Liver (tissue), 9 donors: ENCODE results near the gene ATP5PD. TPM values are rescaled to one million over a fixed set of nuclear protein-coding genes. Genes with fewer than 3 reads are reported as not detected.

Source experiments
- DNase-seq: peaks from one replicate; pipeline ENCODE4 v3.0.0-alpha.2; 2017; ENCODE audit warnings: low spot score
- H3K27ac ChIP-seq, 2 donors: one replicate each; pipeline ENCODE4 v1.7.0; 2013; ENCODE audit warnings: inconsistent platforms in 2 of 2, low read length in 2 of 2, control low read depth in 1 of 2, low read depth in 1 of 2, mild to moderate bottlenecking in 1 of 2
- H3K27me3 ChIP-seq, 4 donors: one replicate each; pipeline versions ENCODE4 v1.6.1 to v1.7.0; 2013; ENCODE audit warnings: low read length in 3 of 4, inconsistent platforms in 1 of 4, mild to moderate bottlenecking in 1 of 4, moderate library complexity in 1 of 4; ENCODE audit not compliant: control insufficient read depth in 4 of 4, insufficient read depth in 4 of 4
- H3K36me3 ChIP-seq, 4 donors: one replicate each; pipeline versions ENCODE4 v1.6.1 to v1.7.0; 2013; ENCODE audit warnings: low read length in 3 of 4, mild to moderate bottlenecking in 3 of 4, low read depth in 1 of 4, moderate library complexity in 1 of 4; ENCODE audit not compliant: control insufficient read depth in 4 of 4, insufficient read depth in 3 of 4
- H3K4me1 ChIP-seq, 4 donors: one replicate each; pipeline versions ENCODE4 v1.6.1 to v1.7.0; 2013; ENCODE audit warnings: low read length in 3 of 4, mild to moderate bottlenecking in 3 of 4, moderate library complexity in 1 of 4; ENCODE audit not compliant: control insufficient read depth in 4 of 4, insufficient read depth in 4 of 4
- H3K4me3 ChIP-seq, 3 donors: one replicate each; pipeline versions ENCODE4 v1.6.1 to v1.7.0; 2013; ENCODE audit warnings: low read length in 3 of 3, control low read depth in 1 of 3, low read depth in 1 of 3, mild to moderate bottlenecking in 1 of 3
- H3K9ac ChIP-seq, 2 donors: one replicate each; pipeline ENCODE4 v1.7.0; 2013; ENCODE audit warnings: low read length in 2 of 2, mild to moderate bottlenecking in 2 of 2, moderate library complexity in 2 of 2, control low read depth in 1 of 2, low read depth in 1 of 2
- H3K9me3 ChIP-seq, 4 donors: one replicate each; pipeline versions ENCODE4 v1.6.1 to v1.7.0; 2013; ENCODE audit warnings: low read length in 3 of 4; ENCODE audit not compliant: control insufficient read depth in 4 of 4
- FOXA1 ChIP-seq: IDR thresholded peaks from 2 replicates; pipeline ENCODE4 v1.6.1; 2016; ENCODE audit warnings: antibody characterized with exemption
- HNF4A ChIP-seq, 2 donors: conservative IDR thresholded peaks; 2 replicates each; pipeline ENCODE4 v1.6.1; 2016; ENCODE audit warnings: antibody characterized with exemption in 2 of 2, mild to moderate bottlenecking in 2 of 2
- JUND ChIP-seq, 2 donors: IDR thresholded peaks; 2 replicates each; pipeline ENCODE4 v1.6.1; 2016; ENCODE audit warnings: antibody characterized with exemption in 2 of 2
- NR2F2 ChIP-seq: IDR thresholded peaks from 2 replicates; pipeline ENCODE4 v1.6.1; 2016; ENCODE audit warnings: antibody characterized with exemption
- RAD21 ChIP-seq, 2 donors: IDR thresholded peaks; 2 replicates each; pipeline ENCODE4 v1.6.1; 2016; ENCODE audit warnings: antibody characterized with exemption in 2 of 2, mild to moderate bottlenecking in 2 of 2
- RXRA ChIP-seq, 2 donors: IDR thresholded peaks; 2 replicates each; pipeline ENCODE4 v1.6.1; 2017 to 2018; ENCODE audit warnings: antibody characterized with exemption in 2 of 2, mild to moderate bottlenecking in 1 of 2
- YY1 ChIP-seq: IDR thresholded peaks from 2 replicates; pipeline ENCODE4 v1.6.1; 2016; ENCODE audit warnings: antibody characterized with exemption, mild to moderate bottlenecking
- WGBS: extraction: QIAGEN DNeasy Blood & Tissue Kit; methylation state at CpG from one replicate; pipeline ENCODE4 v1.1.7; 2013; 5-methylcytosine and 5-hydroxymethylcytosine counted together
- polyA plus RNA-seq, 2 donors: library from polyadenylated mRNA; stranded (reverse) in 1 of 2; unstranded in 1 of 2; fragments of 200-250 nt in 1 of 2; fragments of >200 nt in 1 of 2; fragmentation: Nextera tagmentation in 1 of 2; extraction: Ambion mirVana in 1 of 2; gene quantifications; one replicate each; pipeline versions ENCODE4 v1.2.1 to v1.2.3, GENCODE V29; 2013 to 2015
- total RNA-seq, 2 donors: library from RNA; depleted of rRNA; stranded (reverse); fragments of >200 nt; gene quantifications; one replicate each; pipeline ENCODE4 v1.2.3, GENCODE V29; 2014
- TF ChIP-seq, protein P1 (sequence below): IDR thresholded peaks from 2 replicates; pipeline ENCODE4 v1.6.1; 2016; ENCODE audit warnings: antibody characterized with exemption, mild to moderate bottlenecking
- TF ChIP-seq, protein P2 (sequence below): fragments of 150-350 bp; IDR thresholded peaks from 2 replicates; pipeline ENCODE4 v1.5.1; 2017; ENCODE audit warnings: improper control_type of control experiment, low read depth, low read length; ENCODE audit not compliant: missing input control
- TF ChIP-seq, protein P3 (sequence below): IDR thresholded peaks from 2 replicates; pipeline ENCODE4 v1.6.1; 2016; ENCODE audit warnings: antibody characterized with exemption
- donor health status: healthy.
- donor health status: healthy.
- donor health status: healthy.
- donor health status: healthy.
- donor health status: healthy.

Gene ATP5PD
- total and polyA plus RNA-seq, 4 donors = 102 to 378 (median 184) TPM

DNA sequence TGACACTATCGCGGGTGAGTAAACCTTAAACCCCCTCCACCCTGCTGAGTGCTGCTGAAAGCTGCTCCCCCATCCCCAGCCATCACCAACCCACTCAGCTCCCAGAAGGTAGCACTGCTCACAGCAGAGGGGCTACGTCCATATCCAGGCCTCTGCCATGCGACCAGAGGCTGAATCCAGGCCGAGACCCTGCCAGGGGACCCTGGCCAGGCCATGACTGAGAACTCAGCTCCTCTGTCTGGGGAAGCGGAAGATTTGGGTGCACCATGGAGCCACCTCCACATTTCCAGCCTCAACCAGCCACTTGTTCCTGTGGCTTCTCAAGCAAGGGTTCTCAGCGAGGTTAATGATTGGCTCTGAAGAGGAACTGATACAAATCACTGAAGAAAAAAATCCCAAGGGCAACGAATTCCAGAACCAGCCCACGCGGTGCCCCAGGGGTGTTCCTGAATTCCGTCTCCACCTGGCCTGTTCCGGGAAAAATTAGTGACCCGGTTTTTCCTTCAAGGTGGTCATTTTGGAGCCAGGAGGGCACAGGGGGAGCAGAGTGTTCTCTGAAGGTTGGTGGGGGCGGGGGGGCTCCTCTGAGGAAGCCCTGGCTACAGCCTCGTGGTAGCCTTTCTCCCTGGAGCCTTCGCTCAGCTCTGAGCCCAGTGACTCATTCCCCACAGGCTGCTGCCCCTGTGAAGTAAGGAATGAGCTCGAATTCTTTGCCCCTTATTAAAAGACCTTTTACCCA, 31.7 kb upstream of the ATP5PD start (continued):
- TF ChIP-seq, protein P1, sequence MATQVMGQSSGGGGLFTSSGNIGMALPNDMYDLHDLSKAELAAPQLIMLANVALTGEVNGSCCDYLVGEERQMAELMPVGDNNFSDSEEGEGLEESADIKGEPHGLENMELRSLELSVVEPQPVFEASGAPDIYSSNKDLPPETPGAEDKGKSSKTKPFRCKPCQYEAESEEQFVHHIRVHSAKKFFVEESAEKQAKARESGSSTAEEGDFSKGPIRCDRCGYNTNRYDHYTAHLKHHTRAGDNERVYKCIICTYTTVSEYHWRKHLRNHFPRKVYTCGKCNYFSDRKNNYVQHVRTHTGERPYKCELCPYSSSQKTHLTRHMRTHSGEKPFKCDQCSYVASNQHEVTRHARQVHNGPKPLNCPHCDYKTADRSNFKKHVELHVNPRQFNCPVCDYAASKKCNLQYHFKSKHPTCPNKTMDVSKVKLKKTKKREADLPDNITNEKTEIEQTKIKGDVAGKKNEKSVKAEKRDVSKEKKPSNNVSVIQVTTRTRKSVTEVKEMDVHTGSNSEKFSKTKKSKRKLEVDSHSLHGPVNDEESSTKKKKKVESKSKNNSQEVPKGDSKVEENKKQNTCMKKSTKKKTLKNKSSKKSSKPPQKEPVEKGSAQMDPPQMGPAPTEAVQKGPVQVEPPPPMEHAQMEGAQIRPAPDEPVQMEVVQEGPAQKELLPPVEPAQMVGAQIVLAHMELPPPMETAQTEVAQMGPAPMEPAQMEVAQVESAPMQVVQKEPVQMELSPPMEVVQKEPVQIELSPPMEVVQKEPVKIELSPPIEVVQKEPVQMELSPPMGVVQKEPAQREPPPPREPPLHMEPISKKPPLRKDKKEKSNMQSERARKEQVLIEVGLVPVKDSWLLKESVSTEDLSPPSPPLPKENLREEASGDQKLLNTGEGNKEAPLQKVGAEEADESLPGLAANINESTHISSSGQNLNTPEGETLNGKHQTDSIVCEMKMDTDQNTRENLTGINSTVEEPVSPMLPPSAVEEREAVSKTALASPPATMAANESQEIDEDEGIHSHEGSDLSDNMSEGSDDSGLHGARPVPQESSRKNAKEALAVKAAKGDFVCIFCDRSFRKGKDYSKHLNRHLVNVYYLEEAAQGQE = no peak
- TF ChIP-seq FOXA1 (no peak), JUND (IDR thresholded peaks at IDR 0.05) (no peak)

DNA sequence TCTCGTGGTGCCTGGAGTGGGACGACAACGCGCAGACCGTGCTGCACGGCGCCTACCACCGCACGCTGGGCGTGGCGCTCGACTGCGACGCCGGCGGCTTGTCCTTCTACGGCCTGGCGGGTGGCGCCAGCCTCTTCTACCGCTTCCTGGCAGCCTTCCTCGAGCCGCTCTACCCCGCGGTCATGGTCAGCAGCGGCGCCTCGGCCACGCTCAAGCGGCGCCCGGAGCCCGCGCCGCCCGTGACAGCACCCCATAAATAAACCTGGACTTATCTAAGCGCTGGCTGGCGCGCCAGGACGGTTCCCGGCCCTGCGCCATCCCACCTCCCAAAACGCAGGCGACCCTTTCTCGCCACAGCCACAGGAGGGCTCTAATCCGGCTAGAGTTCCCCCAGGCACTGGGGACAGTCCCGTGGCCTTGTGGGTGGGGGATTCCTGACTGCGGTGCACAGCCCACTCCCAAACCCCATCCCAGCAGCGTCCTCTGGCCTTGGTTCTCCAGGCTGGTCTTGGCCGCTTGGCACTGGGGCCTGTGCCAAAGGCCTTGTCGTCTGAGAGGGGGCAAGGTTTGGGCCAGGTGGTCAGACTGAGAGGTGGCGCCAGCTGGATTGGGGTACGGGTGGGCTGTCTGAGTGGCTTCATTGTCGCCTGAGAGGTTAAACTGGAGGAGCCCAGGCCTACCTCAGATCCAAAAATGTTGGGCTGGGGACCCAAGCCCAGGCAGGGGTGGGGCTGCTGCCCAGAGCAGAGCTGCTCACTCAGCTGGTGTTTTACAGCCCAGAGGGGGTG, 30.9 kb upstream of the ATP5PD start:
- Histone ChIP-seq H3K4me1 (peaks cover 3 to 48% (median 40%) of the 10 kb centered on the region in 4 donors), H3K27me3 (no peaks in the 10 kb centered on the region), H3K27ac (peak overlapping the region; percentile 90 to 92), H3K9ac (peak overlapping the region in 1 of 2 donors; percentile 45), H3K4me3 (peak overlapping the region; percentile 36 to 60 (median 59)), H3K36me3 (no peaks in the 10 kb centered on the region), H3K9me3 (no peaks in the 10 kb centered on the region)
- TF ChIP-seq HNF4A (conservative IDR thresholded peaks at IDR 0.05) (no peak), RAD21 (IDR thresholded peaks at IDR 0.05) (peak in 1 of 2 donors; percentile 11), RXRA (IDR thresholded peaks at IDR 0.05) (no peak), FOXA1 (no peak), JUND (IDR thresholded peaks at IDR 0.05) (peak in 1 of 2 donors; percentile 4), YY1 (peak; percentile 36), NR2F2 (no peak)
- TF ChIP-seq, protein P2, sequence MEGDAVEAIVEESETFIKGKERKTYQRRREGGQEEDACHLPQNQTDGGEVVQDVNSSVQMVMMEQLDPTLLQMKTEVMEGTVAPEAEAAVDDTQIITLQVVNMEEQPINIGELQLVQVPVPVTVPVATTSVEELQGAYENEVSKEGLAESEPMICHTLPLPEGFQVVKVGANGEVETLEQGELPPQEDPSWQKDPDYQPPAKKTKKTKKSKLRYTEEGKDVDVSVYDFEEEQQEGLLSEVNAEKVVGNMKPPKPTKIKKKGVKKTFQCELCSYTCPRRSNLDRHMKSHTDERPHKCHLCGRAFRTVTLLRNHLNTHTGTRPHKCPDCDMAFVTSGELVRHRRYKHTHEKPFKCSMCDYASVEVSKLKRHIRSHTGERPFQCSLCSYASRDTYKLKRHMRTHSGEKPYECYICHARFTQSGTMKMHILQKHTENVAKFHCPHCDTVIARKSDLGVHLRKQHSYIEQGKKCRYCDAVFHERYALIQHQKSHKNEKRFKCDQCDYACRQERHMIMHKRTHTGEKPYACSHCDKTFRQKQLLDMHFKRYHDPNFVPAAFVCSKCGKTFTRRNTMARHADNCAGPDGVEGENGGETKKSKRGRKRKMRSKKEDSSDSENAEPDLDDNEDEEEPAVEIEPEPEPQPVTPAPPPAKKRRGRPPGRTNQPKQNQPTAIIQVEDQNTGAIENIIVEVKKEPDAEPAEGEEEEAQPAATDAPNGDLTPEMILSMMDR = peak; percentile 21
- TF ChIP-seq, protein P1 = peak; percentile 21
- TF ChIP-seq, protein P3, sequence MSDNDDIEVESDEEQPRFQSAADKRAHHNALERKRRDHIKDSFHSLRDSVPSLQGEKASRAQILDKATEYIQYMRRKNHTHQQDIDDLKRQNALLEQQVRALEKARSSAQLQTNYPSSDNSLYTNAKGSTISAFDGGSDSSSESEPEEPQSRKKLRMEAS = no peak
- DNase-seq = peak; percentile 56
- WGBS = 3% methylated on average over 53 of the region's 53 CpGs
